Neural progenitor cell (in vitro differentiated cells): ENCODE measurements around the gene WWOX. TPM values are rescaled to one million over a fixed set of nuclear protein-coding genes. Genes with fewer than 3 reads are reported as not detected.

Experiments used
- DNase-seq: peaks from one replicate; pipeline ENCODE4 v3.0.0-alpha.2; 2016; ENCODE audit warnings: low spot score
- H2AFZ ChIP-seq: fragments of 200-600 bp; sonication (generic); replicated peaks from 2 replicates; pipeline ENCODE4 v1.6.1; 2016; ENCODE audit warnings: antibody characterized with exemption
- H3F3A ChIP-seq: fragments of 200-600 bp; sonication (generic); 2 replicates; pipeline ENCODE4 v1.6.1; 2016; ENCODE audit warnings: antibody characterized with exemption, low read depth
- H3K27ac ChIP-seq: fragments of 200-600 bp; sonication (generic); 2 replicates; pipeline ENCODE4 v1.5.1; 2016; ENCODE audit warnings: mild to moderate bottlenecking
- H3K27me3 ChIP-seq: fragments of 200-600 bp; sonication (generic); 2 replicates; pipeline ENCODE4 v1.6.1; 2016; ENCODE audit warnings: mild to moderate bottlenecking, moderate library complexity
- H3K36me3 ChIP-seq: fragments of 200-600 bp; sonication (generic); 2 replicates; pipeline ENCODE4 v1.5.1; 2016
- H3K4me1 ChIP-seq: fragments of 200-600 bp; sonication (generic); 2 replicates; pipeline ENCODE4 v1.6.1; 2016; ENCODE audit warnings: mixed run types
- H3K4me2 ChIP-seq: fragments of 200-600 bp; sonication (generic); 2 replicates; pipeline ENCODE4 v1.6.1; 2016
- H3K4me3 ChIP-seq: fragments of 200-600 bp; sonication (generic); 2 replicates; pipeline ENCODE4 v1.5.1; 2016
- H3K79me2 ChIP-seq: fragments of 200-600 bp; sonication (generic); 2 replicates; pipeline ENCODE4 v1.6.1; 2016; ENCODE audit warnings: low read depth
- H3K9ac ChIP-seq: fragments of 200-600 bp; sonication (generic); 2 replicates; pipeline ENCODE4 v1.6.1; 2016
- H3K9me3 ChIP-seq: fragments of 200-600 bp; sonication (generic); 2 replicates; pipeline ENCODE4 v1.5.1; 2016; ENCODE audit warnings: low read depth
- H4K20me1 ChIP-seq: fragments of 200-600 bp; sonication (generic); 2 replicates; pipeline ENCODE4 v1.6.1; 2016; ENCODE audit warnings: low read depth
- H3K27ac Mint-ChIP-seq: 3 replicates; pipeline ENCODE4 v1.8.0; 2021; ENCODE audit warnings: mixed read lengths
- H3K27me3 Mint-ChIP-seq: 2 replicates; pipeline ENCODE4 v1.8.0; 2022; ENCODE audit warnings: low read depth, mild to moderate bottlenecking, inconsistent platforms, moderate library complexity, mixed read lengths; ENCODE audit not compliant: insufficient read depth
- H3K36me3 Mint-ChIP-seq: 3 replicates; pipeline ENCODE4 v1.8.0; 2021; ENCODE audit warnings: mixed read lengths
- H3K4me1 Mint-ChIP-seq: 3 replicates; pipeline ENCODE4 v1.8.0; 2021; ENCODE audit warnings: mixed read lengths
- H3K4me3 Mint-ChIP-seq: 3 replicates; pipeline ENCODE4 v1.8.0; 2021; ENCODE audit warnings: mild to moderate bottlenecking, moderate library complexity, mixed read lengths
- H3K9me3 Mint-ChIP-seq: 3 replicates; pipeline ENCODE4 v1.8.0; 2020; ENCODE audit warnings: mixed read lengths
- EZH2 ChIP-seq: fragments of 200-600 bp; sonication (generic); IDR thresholded peaks from 2 replicates; pipeline ENCODE4 v1.6.1; 2017; ENCODE audit warnings: antibody characterized with exemption, mild to moderate bottlenecking, moderate library complexity
- EZH2phosphoT487 ChIP-seq: fragments of 200-600 bp; sonication (generic); IDR thresholded peaks from 2 replicates; pipeline ENCODE4 v1.6.1; 2017; ENCODE audit warnings: antibody characterized with exemption
- total RNA-seq: library from RNA; depleted of rRNA; stranded (reverse); fragments of >200 nt; gene quantifications from 2 replicates; pipeline ENCODE4 v1.2.3, GENCODE V29; 2015; ENCODE audit warnings: low replicate concordance
- TF ChIP-seq, protein P1 (sequence below): fragments of 200-600 bp; sonication (generic); IDR thresholded peaks from 2 replicates; pipeline ENCODE4 v1.5.1; 2017; ENCODE audit warnings: antibody characterized with exemption, mild to moderate bottlenecking

WWOX gene
- total RNA-seq, 1 donor from 2014 or later, result 63.7 TPM

DNA sequence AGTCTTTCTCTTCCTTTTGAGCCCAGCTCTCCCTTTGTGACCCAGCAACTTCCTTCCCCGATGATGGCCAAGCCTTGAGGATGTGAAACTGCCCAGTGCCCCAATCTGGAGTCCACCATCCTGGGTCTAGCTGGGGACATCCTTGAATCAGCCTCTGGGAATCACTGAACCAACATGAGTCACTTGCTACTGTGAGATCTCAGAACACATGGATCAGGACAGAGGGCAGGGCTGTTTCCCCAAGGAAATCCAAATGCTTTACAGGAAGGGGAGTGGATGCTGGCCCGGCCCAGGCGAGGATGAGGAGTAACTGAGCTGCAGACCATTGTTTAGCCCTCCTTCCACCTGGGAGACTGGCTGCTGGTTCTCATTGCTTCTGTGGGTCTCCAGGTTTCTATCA lies 547.6 kb downstream of the WWOX start:
- Histone ChIP-seq H3K4me2 (no peak overlapping the region), H3K9me3 (no peaks in the 10 kb centered on the region), H3K36me3 (no peaks in the 10 kb centered on the region), H2AFZ (no peak overlapping the region), H4K20me1 (no peaks in the 10 kb centered on the region), H3K27ac (no peak overlapping the region), H3F3A (peaks cover 3% of the 10 kb centered on the region), H3K4me3 (no peak overlapping the region), H3K9ac (no peak overlapping the region), H3K79me2 (no peaks in the 10 kb centered on the region), H3K27me3 (no peaks in the 10 kb centered on the region), H3K4me1 (peaks cover 12% of the 10 kb centered on the region)
- Mint-ChIP-seq H3K27me3 (no peaks in the 10 kb centered on the region), H3K36me3 (peaks cover 4% of the 10 kb centered on the region), H3K27ac (no peak overlapping the region), H3K4me3 (no peak overlapping the region), H3K4me1 (peaks cover 32% of the 10 kb centered on the region), H3K9me3 (peaks cover 6% of the 10 kb centered on the region)
- TF ChIP-seq EZH2, result no peak
- no peak for TF ChIP-seq EZH2phosphoT487
- TF ChIP-seq, protein P1, sequence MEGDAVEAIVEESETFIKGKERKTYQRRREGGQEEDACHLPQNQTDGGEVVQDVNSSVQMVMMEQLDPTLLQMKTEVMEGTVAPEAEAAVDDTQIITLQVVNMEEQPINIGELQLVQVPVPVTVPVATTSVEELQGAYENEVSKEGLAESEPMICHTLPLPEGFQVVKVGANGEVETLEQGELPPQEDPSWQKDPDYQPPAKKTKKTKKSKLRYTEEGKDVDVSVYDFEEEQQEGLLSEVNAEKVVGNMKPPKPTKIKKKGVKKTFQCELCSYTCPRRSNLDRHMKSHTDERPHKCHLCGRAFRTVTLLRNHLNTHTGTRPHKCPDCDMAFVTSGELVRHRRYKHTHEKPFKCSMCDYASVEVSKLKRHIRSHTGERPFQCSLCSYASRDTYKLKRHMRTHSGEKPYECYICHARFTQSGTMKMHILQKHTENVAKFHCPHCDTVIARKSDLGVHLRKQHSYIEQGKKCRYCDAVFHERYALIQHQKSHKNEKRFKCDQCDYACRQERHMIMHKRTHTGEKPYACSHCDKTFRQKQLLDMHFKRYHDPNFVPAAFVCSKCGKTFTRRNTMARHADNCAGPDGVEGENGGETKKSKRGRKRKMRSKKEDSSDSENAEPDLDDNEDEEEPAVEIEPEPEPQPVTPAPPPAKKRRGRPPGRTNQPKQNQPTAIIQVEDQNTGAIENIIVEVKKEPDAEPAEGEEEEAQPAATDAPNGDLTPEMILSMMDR, result no peak
- DNase-seq, result no peak

DNA sequence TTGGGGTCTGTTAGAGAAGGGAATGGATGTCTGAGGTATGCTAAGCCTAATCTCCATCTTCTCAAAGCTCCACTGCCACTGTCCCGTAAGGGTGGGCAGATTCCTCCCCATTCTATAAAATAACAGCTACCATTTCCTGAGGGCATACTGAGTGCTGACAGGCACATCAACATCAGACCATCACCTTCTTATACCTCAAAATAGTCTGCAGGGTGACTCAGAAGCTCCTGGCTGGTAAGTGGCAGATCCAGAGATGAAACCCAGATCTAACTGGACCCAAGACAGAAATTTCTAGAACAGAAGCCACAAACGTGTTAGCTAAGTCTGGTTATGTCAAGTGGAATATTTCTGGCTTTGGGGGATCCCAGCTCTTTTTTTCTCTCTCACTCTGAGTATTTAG lies 548.0 kb downstream of the WWOX start:
- no peak overlapping the region for H3K9ac ChIP-seq
- no peaks in the 10 kb centered on the region for H3K27me3 ChIP-seq
- H3K4me3 ChIP-seq, result no peak overlapping the region
- no peak overlapping the region for H3K27ac ChIP-seq
- no peaks in the 10 kb centered on the region for H3K79me2 ChIP-seq
- Mint-ChIP-seq H3K27ac (no peak overlapping the region), H3K4me3 (no peak overlapping the region), H3K36me3 (peaks cover 4% of the 10 kb centered on the region), H3K27me3 (no peaks in the 10 kb centered on the region), H3K4me1 (peaks cover 28% of the 10 kb centered on the region), H3K9me3 (peaks cover 6% of the 10 kb centered on the region)
- no peaks in the 10 kb centered on the region for H4K20me1 ChIP-seq
- H3K36me3 ChIP-seq, result no peaks in the 10 kb centered on the region
- TF ChIP-seq EZH2phosphoT487 (no peak), EZH2 (no peak)
- TF ChIP-seq, protein P1, result no peak
- H3K4me2 ChIP-seq, result no peak overlapping the region
- peaks cover 8% of the 10 kb centered on the region for H3K4me1 ChIP-seq
- no peaks in the 10 kb centered on the region for H3K9me3 ChIP-seq
- no peaks in the 10 kb centered on the region for H3F3A ChIP-seq
- no peak overlapping the region for H2AFZ ChIP-seq
- no peak for DNase-seq

DNA sequence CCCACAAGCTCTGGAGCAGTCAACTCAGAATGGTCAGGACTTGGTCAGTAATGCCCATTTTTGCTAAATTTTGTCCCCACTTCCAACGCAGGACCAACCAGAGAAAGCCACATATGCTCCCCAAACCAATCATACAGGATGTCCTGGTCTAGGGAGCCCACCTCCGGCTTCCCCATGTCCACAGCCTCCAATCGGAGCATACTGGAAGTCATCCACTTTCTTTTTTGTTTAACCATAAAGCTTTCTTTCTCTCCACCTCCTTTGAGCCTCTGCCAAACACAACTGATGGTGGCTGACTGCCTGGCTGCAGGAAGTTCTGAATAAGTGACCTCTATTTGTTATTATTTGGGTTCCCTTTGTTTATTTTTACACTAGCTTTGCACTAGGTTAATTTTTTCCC lies 549.1 kb downstream of the WWOX start:
- TF ChIP-seq, protein P1, result no peak
- no peak for TF ChIP-seq EZH2
- no peak for TF ChIP-seq EZH2phosphoT487
- Mint-ChIP-seq H3K27me3 (no peaks in the 10 kb centered on the region), H3K36me3 (peaks cover 4% of the 10 kb centered on the region), H3K4me3 (no peak overlapping the region), H3K27ac (no peak overlapping the region), H3K4me1 (peaks cover 18% of the 10 kb centered on the region), H3K9me3 (peaks cover 6% of the 10 kb centered on the region)
- DNase-seq, result no peak
- Histone ChIP-seq H3K36me3 (no peaks in the 10 kb centered on the region), H3K4me2 (no peak overlapping the region), H3K9me3 (no peaks in the 10 kb centered on the region), H3K9ac (no peak overlapping the region), H3K27me3 (no peaks in the 10 kb centered on the region), H3K27ac (no peak overlapping the region), H2AFZ (no peak overlapping the region), H3K4me3 (no peak overlapping the region), H3K79me2 (no peaks in the 10 kb centered on the region), H3K4me1 (peaks cover 4% of the 10 kb centered on the region), H3F3A (no peaks in the 10 kb centered on the region), H4K20me1 (no peaks in the 10 kb centered on the region)
